Pancreas (tissue), 10 donors: Measurements from ENCODE around the gene IARS1. TPM values are rescaled to one million over a fixed set of nuclear protein-coding genes. Genes with fewer than 3 reads are reported as not detected.
A peak's percentile ranks its signal among the peaks of the same experiment; 100 is the strongest.

Experiments
- ATAC-seq, 4 donors: fragments of 200-7000 bp; cut with Tn5 transposase; one replicate each; pipeline versions ENCODE4 v1.8.0 to v1.9.1; 2020; ENCODE audit warnings: mild to moderate bottlenecking in 4 of 4, moderate library complexity in 4 of 4
- DNase-seq, 6 donors: peaks; one replicate each; pipeline ENCODE4 v3.0.0-alpha.2; 2020
- FAIRE-seq: peaks from 2 replicates; lab custom pipeline; 2012; peaks lifted over from hg19 to GRCh38; lab: Jason Lieb, UNC
- H3K27ac ChIP-seq, 4 donors: fragments of 200-600 bp; sonication (generic); 1 replicate in 3 of 4; 2 replicates in 1 of 4; pipeline versions ENCODE4 v1.5.0 to v1.8.0; 2020
- H3K27me3 ChIP-seq, 4 donors: fragments of 200-600 bp; one replicate each; pipeline ENCODE4 v1.8.0; 2021
- H3K36me3 ChIP-seq, 3 donors: fragments of 200-600 bp; sonication (generic) in 1 of 3; one replicate each; pipeline versions ENCODE4 v1.5.0 to v1.8.0; 2020 to 2021
- H3K4me1 ChIP-seq, 3 donors: fragments of 200-600 bp; one replicate each; pipeline ENCODE4 v1.8.0; 2021
- H3K4me3 ChIP-seq, 4 donors: fragments of 200-600 bp; sonication (generic) in 2 of 4; one replicate each; pipeline versions ENCODE4 v1.5.0 to v1.8.0; 2020 to 2021
- H3K9me3 ChIP-seq, 4 donors: fragments of 200-600 bp; one replicate each; pipeline ENCODE4 v1.8.0; 2021
- CTCF ChIP-seq, 4 donors: fragments of 200-600 bp; sonication (generic) in 3 of 4; IDR thresholded peaks; one replicate each; pipeline versions ENCODE4 v1.5.0 to v1.8.0; 2021; ENCODE audit warnings: antibody characterized with exemption in 4 of 4
- WGBS, 2 donors: extraction: QIAGEN DNeasy Blood & Tissue Kit; methylation state at CpG; one replicate each; pipeline ENCODE4 v1.1.7; 2013; 5-methylcytosine and 5-hydroxymethylcytosine counted together
- intact Hi-C, 3 donors: fragments of 100-400 bp; cut with DNase I; formaldehyde crosslinking; loops; one replicate each; pipeline versions ENCODE4 v1.11.1 to v1.14.2; 2022
- polyA plus RNA-seq, 2 donors: library from polyadenylated mRNA; stranded (reverse); fragments of 200-250 nt; gene quantifications; one replicate each; pipeline ENCODE4 v1.2.3, GENCODE V29; 2013
- total RNA-seq, 6 donors: library from RNA; stranded (reverse); fragmentation: NEBNext Ultra II Directional in 4 of 6; extraction: Animal tissue kit (Norgen Biotek cat#: 25700) in 4 of 6; gene quantifications; one replicate each; pipeline versions ENCODE4 v1.2.1 to v1.2.4, GENCODE V29; 2021 to 2023
- donor health status: healthy with polysubstance abuse.
- donor health status: DM: no; HTN: no; CAD: no; lungs with moderate emphysema.
- donor health status: DM: no; HTN: no; CAD: no.
- donor health status: control.
- donor health status: control.
- donor health status: Bipolar disorder and iron deficiency.
- donor health status: DM: yes; HTN: yes; CAD: no.
- donor health status: DM: no; HTN: no; CAD: no.
- donor health status: DM: no; HTN: no; CAD: no.
- donor health status: DM: yes; HTN: yes; CAD: no.

IARS1 gene
- total and polyA plus RNA-seq, 8 donors = 16.8 to 89.3 (median 35.7) TPM

GRCh38 chr9:92294297-92294676 lies 790 bp upstream of the IARS1 start:
- Histone ChIP-seq H3K36me3 (peaks cover 0 to 25% (median 12%) of the 10 kb centered on the region in 3 donors), H3K9me3 (no peaks in the 10 kb centered on the region), H3K4me3 (peak overlapping the region; percentile 59 to 78 (median 71)), H3K4me1 (peaks cover 0 to 18% (median 9%) of the 10 kb centered on the region in 3 donors), H3K27ac (peak overlapping the region; percentile 19 to 77 (median 51)), H3K27me3 (no peaks in the 10 kb centered on the region)
- DNase-seq = peak in 2 of 6 donors; percentile 17 to 22
- FAIRE-seq = no peak
- ATAC-seq = peak in 3 of 4 donors; percentile 22 to 36 (median 26)
- TF ChIP-seq CTCF (IDR thresholded peaks at IDR 0.05) = no peak
- 9 to 17% methylated on average over 13 of the region's 13 CpGs for WGBS, 2 donors
- intact Hi-C loops = no loop called here

GRCh38 chr9:92293075-92293354 lies 482 bp downstream of the IARS1 start:
- Histone ChIP-seq H3K27me3 (no peaks in the 10 kb centered on the region), H3K4me1 (peaks cover 0 to 18% (median 9%) of the 10 kb centered on the region in 3 donors), H3K36me3 (peaks cover 0 to 12% (median 0%) of the 10 kb centered on the region in 3 donors), H3K27ac (peak overlapping the region in 2 of 4 donors; percentile 25 to 46), H3K9me3 (no peaks in the 10 kb centered on the region), H3K4me3 (peak overlapping the region; percentile 59 to 78 (median 71))
- intact Hi-C loops = no loop called here
- WGBS, 2 donors = 1 to 3% methylated on average over 5 of the region's 5 CpGs
- ATAC-seq = no peak
- DNase-seq = no peak
- no peak for TF ChIP-seq CTCF (IDR thresholded peaks at IDR 0.05)
- FAIRE-seq = no peak

- no peak for TF ChIP-seq CTCF (IDR thresholded peaks at IDR 0.05)
- H3K36me3 ChIP-seq = peaks cover 0 to 7% (median 0%) of the 10 kb centered on the region in 3 donors
- H3K4me1 ChIP-seq = peaks cover 0 to 18% (median 9%) of the 10 kb centered on the region in 3 donors
- 46 to 47% methylated on average over 8 of the region's 8 CpGs for WGBS, 2 donors
- ATAC-seq = no peak
- no peaks in the 10 kb centered on the region for H3K9me3 ChIP-seq
- H3K4me3 ChIP-seq = peak overlapping the region in 3 of 4 donors; percentile 69 to 78 (median 73)
- intact Hi-C loops = no loop called here
- DNase-seq = no peak
- FAIRE-seq = no peak
- H3K27me3 ChIP-seq = no peaks in the 10 kb centered on the region
- H3K27ac ChIP-seq = no peak overlapping the region
Observed at GRCh38 chr9:92292338-92293074, 991 bp downstream of the IARS1 start.

DNA sequence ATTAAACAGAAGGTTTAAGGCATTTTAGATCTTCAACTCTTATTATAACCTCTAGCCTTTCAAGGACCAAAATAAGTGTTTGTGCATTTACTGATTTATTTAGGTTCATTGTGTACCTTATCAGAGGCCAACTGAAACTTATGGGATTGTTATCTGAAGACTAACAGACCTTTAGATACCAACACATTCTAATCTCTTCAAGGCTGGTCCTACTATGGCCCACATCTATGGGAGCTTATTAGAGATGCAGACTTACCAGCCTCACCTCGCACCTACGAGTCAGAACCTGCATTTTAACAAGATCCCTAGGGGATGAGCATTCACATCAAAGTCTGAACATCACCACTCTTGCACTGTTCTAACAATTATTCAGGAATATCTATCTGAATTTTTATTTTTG lies 1.9 kb downstream of the IARS1 start:
- DNase-seq (no peak), ATAC-seq (no peak), FAIRE-seq (no peak)
- 64 to 74% methylated on average over 2 of the region's 2 CpGs for WGBS, 2 donors
- Histone ChIP-seq H3K4me1 (peaks cover 0 to 18% (median 9%) of the 10 kb centered on the region in 3 donors), H3K27me3 (no peaks in the 10 kb centered on the region), H3K4me3 (no peak overlapping the region), H3K9me3 (no peaks in the 10 kb centered on the region), H3K27ac (no peak overlapping the region), H3K36me3 (no peaks in the 10 kb centered on the region)
- TF ChIP-seq CTCF (IDR thresholded peaks at IDR 0.05) = no peak
- intact Hi-C loops = no loop called here

- Histone ChIP-seq H3K9me3 (no peaks in the 10 kb centered on the region), H3K27ac (no peak overlapping the region), H3K27me3 (no peaks in the 10 kb centered on the region), H3K4me3 (no peak overlapping the region), H3K36me3 (no peaks in the 10 kb centered on the region), H3K4me1 (peaks cover 0 to 18% (median 9%) of the 10 kb centered on the region in 3 donors)
- intact Hi-C loops = no loop called here
- whole genome bisulfite sequencing, 2 donors = 28 to 46% methylated on average over 1 of the region's 1 CpG
- no peak for TF ChIP-seq CTCF (IDR thresholded peaks at IDR 0.05)
- DNase-seq (no peak), ATAC-seq (no peak), FAIRE-seq (no peak)
Observed at GRCh38 chr9:92290785-92291429, 2.6 kb downstream of the IARS1 start.
